ENCODE data around the gene TLE2.

Gene TLE2

GRCh38 chr19:3008994-3009393, 20.1 kb downstream of the TLE2 start:
- no CpG with 5 or more reads among the region's 6 CpGs for WGBS, 2 donors (ENCODE audit: extremely low coverage in 2 of 2, insufficient read length in 2 of 2, insufficient replicate concordance in 1 of 2)

DNA sequence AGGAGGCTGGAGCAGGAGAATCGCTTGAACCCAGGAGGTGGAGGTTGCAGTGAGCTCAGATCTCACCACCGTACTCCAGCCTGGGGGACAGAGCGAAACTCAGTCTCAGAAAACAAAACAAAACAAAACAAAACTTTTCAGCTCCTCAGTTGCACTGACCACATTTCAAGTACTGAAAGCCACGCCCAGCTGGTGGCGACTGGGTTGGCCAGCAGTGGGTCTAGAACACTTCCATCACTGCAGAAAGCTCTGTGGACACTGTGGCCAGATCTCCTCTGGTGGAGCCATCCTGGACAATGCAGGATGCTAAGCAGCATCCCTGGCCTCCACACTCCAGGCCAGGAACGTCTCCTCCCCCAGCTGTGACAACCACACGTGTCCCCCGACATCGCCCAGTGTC, 21.1 kb downstream of the TLE2 start:
- Histone ChIP-seq H3K27me3 (ENCODE audit: control insufficient read depth in 3 of 3, insufficient read depth in 3 of 3, low read depth in 1 of 3, low read length in 3 of 3) (peaks cover 0 to 41% (median 2%) of the 10 kb centered on the region in 3 experiments), H3K4ac (ENCODE audit: low read length) (no peak overlapping the region), H4K91ac (ENCODE audit: low read depth, low read length, poor library complexity) (peak overlapping the region; percentile 3), H3K79me1 (ENCODE audit: low read depth, low read length) (no peaks in the 10 kb centered on the region), H3K4me1 (ENCODE audit: control insufficient read depth in 2 of 2, insufficient read depth in 1 of 2, low read depth in 1 of 2, low read length in 2 of 2) (peaks cover 2 to 7% of the 10 kb centered on the region in 2 donors), H3K4me2 (ENCODE audit: insufficient read depth, low read length, poor library complexity, severe bottlenecking) (no peak overlapping the region), H2AK5ac (ENCODE audit: low read depth, low read length) (peak overlapping the region; percentile 63), H3K27ac (replicated peaks; ENCODE audit: low read length) (no peak overlapping the region), H2BK15ac (ENCODE audit: low read length) (no peak overlapping the region), H3K14ac (ENCODE audit: low read length) (peak overlapping the region; percentile 97), H2BK12ac (ENCODE audit: low read length) (no peak overlapping the region), H4K8ac (ENCODE audit: low read depth, low read length) (no peak overlapping the region), H3K18ac (ENCODE audit: low read length) (peak overlapping the region; percentile 48), H3K23ac (ENCODE audit: low read depth, low read length, poor library complexity) (no peak overlapping the region), H2BK5ac (ENCODE audit: low read length) (peak overlapping the region; percentile 39), H2BK120ac (ENCODE audit: low read depth, low read length) (no peak overlapping the region), H3K9ac (ENCODE audit: low read depth, low read length, poor library complexity) (no peak overlapping the region), H3K36me3 (replicated peaks in 1 of 2; ENCODE audit: control insufficient read depth in 2 of 2, insufficient read depth in 2 of 2, low read length in 2 of 2) (no peaks in the 10 kb centered on the region), H3K9me3 (replicated peaks in 1 of 2; ENCODE audit: control insufficient read depth in 2 of 2, insufficient read depth in 1 of 2, low read depth in 1 of 2, low read length in 2 of 2) (no peaks in the 10 kb centered on the region), H3K4me3 (ENCODE audit: low read length in 2 of 2) (no peak overlapping the region), H2AFZ (ENCODE audit: low read length) (no peak overlapping the region)
- DNase-seq (ENCODE audit: low spot score) = no peak
- no CpG with 5 or more reads among the region's 9 CpGs for WGBS, 2 donors (ENCODE audit: extremely low coverage in 2 of 2, insufficient read length in 2 of 2, insufficient replicate concordance in 1 of 2)

More at GRCh38 chr19:3008994-3009393, 20.1 kb downstream of the TLE2 start:
- H2BK5ac ChIP-seq (ENCODE audit: low read length) = no peak overlapping the region
- peaks cover 2 to 12% of the 10 kb centered on the region in 2 donors for H3K4me1 ChIP-seq (ENCODE audit: control insufficient read depth in 2 of 2, insufficient read depth in 1 of 2, low read depth in 1 of 2, low read length in 2 of 2)
- H3K23ac ChIP-seq (ENCODE audit: low read depth, low read length, poor library complexity) = no peak overlapping the region
- H3K4me3 ChIP-seq (ENCODE audit: low read length in 2 of 2) = no peak overlapping the region
- no peak overlapping the region for H3K14ac ChIP-seq (ENCODE audit: low read length)
- no peak overlapping the region for H3K4me2 ChIP-seq (ENCODE audit: insufficient read depth, low read length, poor library complexity, severe bottlenecking)
- no peaks in the 10 kb centered on the region for H3K36me3 ChIP-seq (replicated peaks in 1 of 2; ENCODE audit: control insufficient read depth in 2 of 2, insufficient read depth in 2 of 2, low read length in 2 of 2)
- no peak for DNase-seq (ENCODE audit: low spot score)
- no peak overlapping the region for H3K27ac ChIP-seq (replicated peaks; ENCODE audit: low read length)
- H2BK120ac ChIP-seq (ENCODE audit: low read depth, low read length) = no peak overlapping the region
- no peak overlapping the region for H2AK5ac ChIP-seq (ENCODE audit: low read depth, low read length)
- peaks cover 0 to 40% (median 2%) of the 10 kb centered on the region in 3 experiments for H3K27me3 ChIP-seq (ENCODE audit: control insufficient read depth in 3 of 3, insufficient read depth in 3 of 3, low read depth in 1 of 3, low read length in 3 of 3)
- no peak overlapping the region for H2AFZ ChIP-seq (ENCODE audit: low read length)
- H3K9ac ChIP-seq (ENCODE audit: low read depth, low read length, poor library complexity) = no peak overlapping the region
- H2BK12ac ChIP-seq (ENCODE audit: low read length) = no peak overlapping the region
- H4K8ac ChIP-seq (ENCODE audit: low read depth, low read length) = no peak overlapping the region
- no peaks in the 10 kb centered on the region for H3K79me1 ChIP-seq (ENCODE audit: low read depth, low read length)
- no peak overlapping the region for H3K18ac ChIP-seq (ENCODE audit: low read length)
- H3K4ac ChIP-seq (ENCODE audit: low read length) = no peak overlapping the region
- H3K9me3 ChIP-seq (replicated peaks in 1 of 2; ENCODE audit: control insufficient read depth in 2 of 2, insufficient read depth in 1 of 2, low read depth in 1 of 2, low read length in 2 of 2) = no peaks in the 10 kb centered on the region
- no peak overlapping the region for H2BK15ac ChIP-seq (ENCODE audit: low read length)
- H4K91ac ChIP-seq (ENCODE audit: low read depth, low read length, poor library complexity) = no peak overlapping the region

DNA sequence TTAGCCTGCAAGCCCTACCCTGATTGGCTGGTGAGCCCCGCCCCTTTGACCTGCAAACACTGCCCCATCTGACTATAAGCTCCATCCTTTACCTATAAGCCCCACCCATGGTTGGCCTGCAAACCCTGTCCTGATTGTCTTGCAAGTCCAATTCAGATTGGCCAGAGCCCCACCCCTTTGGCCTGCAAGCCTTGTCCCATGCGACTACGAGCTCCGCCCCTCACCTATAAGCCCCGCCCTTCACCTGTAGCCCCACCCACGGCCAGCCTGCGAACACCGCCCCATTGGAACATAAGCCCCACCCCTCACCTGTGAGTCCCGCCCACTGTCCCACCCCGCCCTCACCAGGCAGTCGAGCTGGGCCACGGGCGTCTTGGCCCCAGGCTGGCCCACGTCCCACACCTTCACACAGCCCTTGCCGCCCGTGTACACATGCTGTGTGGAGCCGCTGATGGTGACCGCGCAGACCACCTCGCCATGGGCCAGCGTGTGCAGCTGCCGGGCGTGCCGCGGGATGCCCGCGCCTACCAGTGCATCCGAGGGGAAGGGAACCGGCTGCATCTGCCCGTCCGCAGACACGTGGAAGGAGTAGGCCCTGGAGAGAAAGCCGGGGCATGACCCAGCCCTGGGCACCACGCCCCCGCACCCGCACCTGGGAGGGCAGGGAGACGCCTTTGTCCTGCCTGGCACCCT, 22.9 kb downstream of the TLE2 start:
- H2AFZ ChIP-seq (ENCODE audit: low read length) = no peak overlapping the region
- WGBS, 2 donors (ENCODE audit: extremely low coverage in 2 of 2, insufficient read length in 2 of 2, insufficient replicate concordance in 1 of 2) = no CpG with 5 or more reads among the region's 37 CpGs

GRCh38 chr19:3005345-3005744, 23.7 kb downstream of the TLE2 start:
- Histone ChIP-seq H2BK5ac (ENCODE audit: low read length) (peak overlapping the region; percentile 75), H2BK120ac (ENCODE audit: low read depth, low read length) (no peak overlapping the region), H3K27ac (replicated peaks; ENCODE audit: low read length) (no peak overlapping the region), H3K79me1 (ENCODE audit: low read depth, low read length) (no peaks in the 10 kb centered on the region), H4K91ac (ENCODE audit: low read depth, low read length, poor library complexity) (no peak overlapping the region), H3K4ac (ENCODE audit: low read length) (no peak overlapping the region), H3K36me3 (replicated peaks in 1 of 2; ENCODE audit: control insufficient read depth in 2 of 2, insufficient read depth in 2 of 2, low read length in 2 of 2) (no peaks in the 10 kb centered on the region), H2AFZ (ENCODE audit: low read length) (no peak overlapping the region), H3K4me1 (ENCODE audit: control insufficient read depth in 2 of 2, insufficient read depth in 1 of 2, low read depth in 1 of 2, low read length in 2 of 2) (peaks cover 2 to 3% of the 10 kb centered on the region in 2 donors), H2BK12ac (ENCODE audit: low read length) (peak overlapping the region; percentile 73), H3K27me3 (ENCODE audit: control insufficient read depth in 3 of 3, insufficient read depth in 3 of 3, low read depth in 1 of 3, low read length in 3 of 3) (peaks cover 0 to 27% (median 2%) of the 10 kb centered on the region in 3 experiments), H4K8ac (ENCODE audit: low read depth, low read length) (no peak overlapping the region), H2AK5ac (ENCODE audit: low read depth, low read length) (peak overlapping the region; percentile 95), H3K4me2 (ENCODE audit: insufficient read depth, low read length, poor library complexity, severe bottlenecking) (no peak overlapping the region), H3K14ac (ENCODE audit: low read length) (peak overlapping the region; percentile 63), H3K9me3 (replicated peaks in 1 of 2; ENCODE audit: control insufficient read depth in 2 of 2, insufficient read depth in 1 of 2, low read depth in 1 of 2, low read length in 2 of 2) (no peaks in the 10 kb centered on the region), H2BK15ac (ENCODE audit: low read length) (peak overlapping the region; percentile 89), H3K18ac (ENCODE audit: low read length) (peak overlapping the region; percentile 76), H3K9ac (ENCODE audit: low read depth, low read length, poor library complexity) (no peak overlapping the region), H3K23ac (ENCODE audit: low read depth, low read length, poor library complexity) (peak overlapping the region; percentile 68), H3K4me3 (ENCODE audit: low read length in 2 of 2) (no peak overlapping the region)
- WGBS, 2 donors (ENCODE audit: extremely low coverage in 2 of 2, insufficient read length in 2 of 2, insufficient replicate concordance in 1 of 2) = no CpG with 5 or more reads among the region's 18 CpGs
- no peak for DNase-seq (ENCODE audit: low spot score)

More for the DNA sequence above, 22.9 kb downstream of the TLE2 start:
- Histone ChIP-seq H3K4me3 (ENCODE audit: low read length in 2 of 2) (peak overlapping the region in 1 of 2 donors; percentile 47), H2AK5ac (ENCODE audit: low read depth, low read length) (peak overlapping the region; percentile 46), H3K27ac (replicated peaks; ENCODE audit: low read length) (no peak overlapping the region), H2BK12ac (ENCODE audit: low read length) (no peak overlapping the region), H2BK120ac (ENCODE audit: low read depth, low read length) (no peak overlapping the region), H4K91ac (ENCODE audit: low read depth, low read length, poor library complexity) (no peak overlapping the region), H3K4ac (ENCODE audit: low read length) (no peak overlapping the region), H3K9ac (ENCODE audit: low read depth, low read length, poor library complexity) (no peak overlapping the region), H2BK15ac (ENCODE audit: low read length) (peak overlapping the region; percentile 92), H3K36me3 (replicated peaks in 1 of 2; ENCODE audit: control insufficient read depth in 2 of 2, insufficient read depth in 2 of 2, low read length in 2 of 2) (no peaks in the 10 kb centered on the region), H2BK5ac (ENCODE audit: low read length) (no peak overlapping the region), H4K8ac (ENCODE audit: low read depth, low read length) (no peak overlapping the region), H3K27me3 (ENCODE audit: control insufficient read depth in 3 of 3, insufficient read depth in 3 of 3, low read depth in 1 of 3, low read length in 3 of 3) (peaks cover 0 to 33% (median 2%) of the 10 kb centered on the region in 3 experiments), H3K4me1 (ENCODE audit: control insufficient read depth in 2 of 2, insufficient read depth in 1 of 2, low read depth in 1 of 2, low read length in 2 of 2) (peaks cover 2 to 3% of the 10 kb centered on the region in 2 donors), H3K4me2 (ENCODE audit: insufficient read depth, low read length, poor library complexity, severe bottlenecking) (no peak overlapping the region), H3K79me1 (ENCODE audit: low read depth, low read length) (no peaks in the 10 kb centered on the region), H3K18ac (ENCODE audit: low read length) (peak overlapping the region; percentile 57), H3K23ac (ENCODE audit: low read depth, low read length, poor library complexity) (peak overlapping the region; percentile 73), H3K9me3 (replicated peaks in 1 of 2; ENCODE audit: control insufficient read depth in 2 of 2, insufficient read depth in 1 of 2, low read depth in 1 of 2, low read length in 2 of 2) (no peaks in the 10 kb centered on the region), H3K14ac (ENCODE audit: low read length) (peak overlapping the region; percentile 56)
- DNase-seq (ENCODE audit: low spot score) = no peak

Measured in neuronal stem cell (in vitro differentiated cells).